SJCRH30 (cell line): ENCODE results near the gene KIF5B. TPM values are rescaled to one million over a fixed set of nuclear protein-coding genes. Genes with fewer than 3 reads are reported as not detected.
"Not testable (repeated sequence)": the region's sequence is repeated elsewhere in the genome, so short reads cannot be mapped to it uniquely, and the experiment has no call there.

Source experiments
- DNase-seq, 2 experiments: peaks; one replicate each; pipeline ENCODE4 v3.0.0-alpha.2; 2015 to 2020
- H3K27ac ChIP-seq: fragments of 250-450 bp; sonication (Bioruptor Pico); 2 replicates; pipeline ENCODE4 v1.5.1; 2020; ENCODE audit warnings: mild to moderate bottlenecking, moderate library complexity
- H3K27me3 ChIP-seq: fragments of 250-450 bp; sonication (Bioruptor Pico); 2 replicates; pipeline ENCODE4 v1.5.1; 2020; ENCODE audit warnings: mild to moderate bottlenecking, moderate library complexity
- H3K36me3 ChIP-seq: fragments of 250-450 bp; sonication (Bioruptor Pico); 2 replicates; pipeline ENCODE4 v1.5.1; 2020; ENCODE audit warnings: mild to moderate bottlenecking, moderate library complexity
- H3K4me1 ChIP-seq: fragments of 250-450 bp; sonication (Bioruptor Pico); 2 replicates; pipeline ENCODE4 v1.5.1; 2020; ENCODE audit warnings: mild to moderate bottlenecking, moderate library complexity
- H3K4me3 ChIP-seq: fragments of 250-450 bp; sonication (Bioruptor Pico); 2 replicates; pipeline ENCODE4 v1.5.1; 2020; ENCODE audit warnings: mild to moderate bottlenecking, moderate library complexity
- H3K9me3 ChIP-seq: fragments of 250-450 bp; sonication (Bioruptor Pico); replicated peaks from 2 replicates; pipeline ENCODE4 v1.5.1; 2020; ENCODE audit warnings: mild to moderate bottlenecking, moderate library complexity
- total RNA-seq: library from RNA; depleted of rRNA; stranded (reverse); fragments of >200 nt; shearing (Covaris generic); gene quantifications from 2 replicates; pipeline ENCODE4 v1.2.3, GENCODE V29; 2014

The KIF5B gene
- total RNA-seq, 1 experiment from 2014 or later = 238 TPM

GRCh38 chr10:32007026-32007425 lies 49.2 kb downstream of the KIF5B start:
- Histone ChIP-seq H3K27ac (no peak overlapping the region), H3K4me3 (no peak overlapping the region), H3K27me3 (no peaks in the 10 kb centered on the region), H3K9me3 (no peaks in the 10 kb centered on the region), H3K4me1 (no peaks in the 10 kb centered on the region), H3K36me3 (peaks cover 46% of the 10 kb centered on the region)
- no peak for DNase-seq

- Histone ChIP-seq H3K27ac (no peak overlapping the region), H3K27me3 (no peaks in the 10 kb centered on the region), H3K9me3 (no peaks in the 10 kb centered on the region), H3K36me3 (peaks cover 29% of the 10 kb centered on the region), H3K4me1 (0 out of 2 replicates have a peak, but pooled peaks cover 2% of the 10 kb centered on the region), H3K4me3 (no peak overlapping the region)
- DNase-seq = peak; percentile 32 to 73
These were observed 51.2 kb downstream of the KIF5B start for GRCh38 chr10:32005050-32005449.

GRCh38 chr10:32004161-32004591 lies 52.0 kb downstream of the KIF5B start:
- Histone ChIP-seq H3K36me3 (peaks cover 20% of the 10 kb centered on the region), H3K27me3 (no peaks in the 10 kb centered on the region), H3K27ac (no peak overlapping the region), H3K9me3 (no peaks in the 10 kb centered on the region), H3K4me3 (no peak overlapping the region), H3K4me1 (0 out of 2 replicates have a peak, but pooled peaks cover 2% of the 10 kb centered on the region)
- DNase-seq = peak; percentile 37 to 56

GRCh38 chr10:32002531-32002930 lies 53.7 kb downstream of the KIF5B start:
- peaks cover 9% of the 10 kb centered on the region for H3K36me3 ChIP-seq
- H3K27ac ChIP-seq = no peak overlapping the region
- H3K9me3 ChIP-seq = no peaks in the 10 kb centered on the region
- H3K27me3 ChIP-seq = no peaks in the 10 kb centered on the region
- H3K4me1 ChIP-seq = 0 out of 2 replicates have a peak, but pooled peaks cover 2% of the 10 kb centered on the region
- H3K4me3 ChIP-seq = no peak overlapping the region
- peak in 1 of 2 experiments; percentile 16 for DNase-seq

GRCh38 chr10:32000937-32001336 lies 55.3 kb downstream of the KIF5B start:
- no peaks in the 10 kb centered on the region for H3K36me3 ChIP-seq
- no peak for DNase-seq
- H3K4me1 ChIP-seq = 0 out of 2 replicates have a peak, but pooled peaks cover 2% of the 10 kb centered on the region
- H3K27me3 ChIP-seq = no peaks in the 10 kb centered on the region
- H3K27ac ChIP-seq = no peak overlapping the region
- H3K9me3 ChIP-seq = no peaks in the 10 kb centered on the region
- H3K4me3 ChIP-seq = no peak overlapping the region

GRCh38 chr10:31999836-32000235 lies 56.4 kb downstream of the KIF5B start:
- Histone ChIP-seq H3K27ac (no peak overlapping the region), H3K4me1 (0 out of 2 replicates have a peak, but pooled peaks cover 2% of the 10 kb centered on the region), H3K9me3 (no peaks in the 10 kb centered on the region), H3K27me3 (no peaks in the 10 kb centered on the region), H3K4me3 (no peak overlapping the region), H3K36me3 (no peaks in the 10 kb centered on the region)
- no peak for DNase-seq

- DNase-seq = no peak
- H3K4me3 ChIP-seq = no peak overlapping the region
- 0 out of 2 replicates have a peak, but pooled peaks cover 2% of the 10 kb centered on the region for H3K4me1 ChIP-seq
- H3K36me3 ChIP-seq = no peaks in the 10 kb centered on the region
- H3K27me3 ChIP-seq = no peaks in the 10 kb centered on the region
- H3K27ac ChIP-seq = no peak overlapping the region
- no peaks in the 10 kb centered on the region for H3K9me3 ChIP-seq
These were observed 57.1 kb downstream of the KIF5B start for GRCh38 chr10:31999070-31999660.

- no peak for DNase-seq
- Histone ChIP-seq H3K27ac (no peak overlapping the region), H3K27me3 (no peaks in the 10 kb centered on the region), H3K4me1 (no peaks in the 10 kb centered on the region), H3K4me3 (no peak overlapping the region), H3K36me3 (no peaks in the 10 kb centered on the region), H3K9me3 (no peaks in the 10 kb centered on the region)
These were observed 61.3 kb downstream of the KIF5B start for GRCh38 chr10:31994926-31995325.

GRCh38 chr10:31990937-31991336 lies 65.3 kb downstream of the KIF5B start:
- H3K4me3 ChIP-seq = no peak overlapping the region
- no peaks in the 10 kb centered on the region for H3K9me3 ChIP-seq
- no peaks in the 10 kb centered on the region for H3K27me3 ChIP-seq
- no peak overlapping the region for H3K27ac ChIP-seq
- no peaks in the 10 kb centered on the region for H3K36me3 ChIP-seq
- no peak for DNase-seq
- no peaks in the 10 kb centered on the region for H3K4me1 ChIP-seq

GRCh38 chr10:31987786-31988185 lies 68.4 kb downstream of the KIF5B start:
- H3K9me3 ChIP-seq, DNase-seq, H3K4me3 ChIP-seq, H3K27ac ChIP-seq, H3K36me3 ChIP-seq, H3K4me1 ChIP-seq, H3K27me3 ChIP-seq: not testable (repeated sequence)

GRCh38 chr10:31982111-31982510 lies 74.1 kb downstream of the KIF5B start:
- no peaks in the 10 kb centered on the region for H3K36me3 ChIP-seq
- DNase-seq = no peak
- H3K27me3 ChIP-seq = no peaks in the 10 kb centered on the region
- H3K27ac ChIP-seq = no peak overlapping the region
- H3K4me3 ChIP-seq = no peak overlapping the region
- H3K4me1 ChIP-seq = no peaks in the 10 kb centered on the region
- H3K9me3 ChIP-seq = peaks cover 9% of the 10 kb centered on the region

GRCh38 chr10:31980471-31980870 lies 75.8 kb downstream of the KIF5B start:
- H3K27me3 ChIP-seq = no peaks in the 10 kb centered on the region
- peaks cover 9% of the 10 kb centered on the region for H3K9me3 ChIP-seq
- H3K4me1 ChIP-seq = no peaks in the 10 kb centered on the region
- no peak for DNase-seq
- no peak overlapping the region for H3K4me3 ChIP-seq
- H3K27ac ChIP-seq = no peak overlapping the region
- no peaks in the 10 kb centered on the region for H3K36me3 ChIP-seq

GRCh38 chr10:31979071-31979470 lies 77.2 kb downstream of the KIF5B start:
- H3K9me3 ChIP-seq, H3K4me1 ChIP-seq, H3K4me3 ChIP-seq, DNase-seq, H3K27me3 ChIP-seq, H3K36me3 ChIP-seq, H3K27ac ChIP-seq: not testable (repeated sequence)

GRCh38 chr10:31978156-31978483 lies 78.1 kb downstream of the KIF5B start:
- Histone ChIP-seq H3K9me3 (peaks cover 9% of the 10 kb centered on the region), H3K4me3 (no peak overlapping the region), H3K27ac (no peak overlapping the region), H3K27me3 (no peaks in the 10 kb centered on the region), H3K36me3 (no peaks in the 10 kb centered on the region; the same call in 1 of the 2 replicates), H3K4me1 (no peaks in the 10 kb centered on the region)
- DNase-seq = no peak

- H3K27ac ChIP-seq = no peak overlapping the region
- H3K36me3 ChIP-seq = no peaks in the 10 kb centered on the region; the same call in 1 of the 2 replicates
- peaks cover 9% of the 10 kb centered on the region for H3K9me3 ChIP-seq
- H3K4me1 ChIP-seq = no peaks in the 10 kb centered on the region
- no peak for DNase-seq
- H3K27me3 ChIP-seq = no peaks in the 10 kb centered on the region
- no peak overlapping the region for H3K4me3 ChIP-seq
These were observed 78.6 kb downstream of the KIF5B start for GRCh38 chr10:31977440-31978155.
